Measurements from ENCODE around the gene FAM25C. TPM values are rescaled to one million over a fixed set of nuclear protein-coding genes. Genes with fewer than 3 reads are reported as not detected.
"Not testable (repeated sequence)": the region's sequence is repeated elsewhere in the genome, so short reads cannot be mapped to it uniquely, and the experiment has no call there.

The FAM25C gene
- not detected for total RNA-seq

DNA sequence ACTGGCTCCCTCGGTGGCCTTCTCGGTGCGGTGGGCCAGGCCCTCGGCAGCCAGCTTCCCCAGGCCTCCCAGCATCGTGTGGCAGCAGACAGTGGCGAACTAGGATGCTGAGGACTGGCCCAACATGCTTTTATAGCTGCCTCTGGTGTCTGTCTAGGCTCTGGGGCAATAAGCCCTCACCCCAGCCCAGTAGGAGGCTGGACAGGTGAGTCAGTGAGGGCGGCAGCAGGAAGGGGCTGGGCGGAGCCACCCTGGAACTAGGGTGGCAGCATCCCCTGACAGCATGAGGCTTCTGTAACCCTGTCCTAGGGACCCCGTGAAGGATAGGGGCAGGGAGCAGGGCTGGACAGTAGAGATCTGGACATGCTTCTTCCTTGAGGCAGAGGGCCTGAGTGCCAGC lies at the start of gene FAM25C:
FAM25C (minus strand) TSS at position 101 of the 400 bp plus-strand sequence; CDS start at position 75, 26 bp downstream.
- intact Hi-C loops (cut with DNase I); H3K27me3 ChIP-seq; H3K27ac ChIP-seq: not testable (repeated sequence)

DNA sequence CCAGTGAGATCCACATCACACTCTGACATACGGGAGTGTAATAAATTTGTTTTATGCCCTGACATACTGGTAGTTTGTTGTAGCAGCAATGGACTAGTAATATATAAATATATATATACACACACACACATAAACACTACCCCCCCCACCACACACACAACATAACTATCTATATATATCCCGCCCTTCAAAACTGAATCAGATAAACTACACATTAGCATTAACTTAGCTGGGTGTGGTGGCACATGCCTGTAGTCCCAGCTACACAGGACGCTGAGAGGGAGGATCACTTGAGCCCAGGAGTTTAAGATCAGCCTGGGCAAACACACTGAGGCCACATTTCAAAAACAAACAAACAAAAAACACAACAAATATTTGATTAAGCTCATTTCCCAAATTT lies 45.0 kb upstream of the FAM25C start:
- H3K27me3 ChIP-seq; H3K36me3 ChIP-seq; intact Hi-C loops (cut with DNase I); H3K27ac ChIP-seq; H3K9me3 ChIP-seq; H3K4me3 ChIP-seq; DNase-seq (ENCODE audit: low spot score in 2 of 2); H3K4me1 ChIP-seq: not testable (repeated sequence)

More for the DNA sequence above, at the start of gene FAM25C:
- H3K36me3 ChIP-seq; DNase-seq (ENCODE audit: low spot score in 2 of 2); H3K4me1 ChIP-seq; H3K9me3 ChIP-seq; H3K4me3 ChIP-seq: not testable (repeated sequence)

DNA sequence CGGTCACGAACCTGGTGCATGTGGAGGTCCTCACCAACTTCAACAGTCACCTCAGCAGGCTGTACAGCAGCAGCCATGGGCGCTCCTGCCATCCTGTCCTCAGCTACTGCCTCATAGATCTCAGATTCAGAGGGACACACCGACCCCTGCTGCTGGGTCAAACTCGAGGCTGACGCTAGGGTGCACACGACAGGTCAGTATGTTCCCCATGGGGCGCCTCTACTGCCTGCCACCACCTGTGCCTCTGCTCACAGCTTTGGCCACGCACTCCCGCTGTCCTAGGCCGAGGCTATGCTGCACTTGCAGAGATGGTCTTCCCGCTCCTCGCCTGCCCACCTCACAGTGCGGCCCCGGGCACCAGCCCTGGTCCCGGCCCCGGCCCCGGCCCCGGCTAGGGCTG lies 31.8 kb upstream of the FAM25C start:
- DNase-seq (ENCODE audit: low spot score in 2 of 2); H3K27ac ChIP-seq; H3K27me3 ChIP-seq; intact Hi-C loops (cut with DNase I); H3K4me1 ChIP-seq; H3K4me3 ChIP-seq; H3K36me3 ChIP-seq; H3K9me3 ChIP-seq: not testable (repeated sequence)

DNA sequence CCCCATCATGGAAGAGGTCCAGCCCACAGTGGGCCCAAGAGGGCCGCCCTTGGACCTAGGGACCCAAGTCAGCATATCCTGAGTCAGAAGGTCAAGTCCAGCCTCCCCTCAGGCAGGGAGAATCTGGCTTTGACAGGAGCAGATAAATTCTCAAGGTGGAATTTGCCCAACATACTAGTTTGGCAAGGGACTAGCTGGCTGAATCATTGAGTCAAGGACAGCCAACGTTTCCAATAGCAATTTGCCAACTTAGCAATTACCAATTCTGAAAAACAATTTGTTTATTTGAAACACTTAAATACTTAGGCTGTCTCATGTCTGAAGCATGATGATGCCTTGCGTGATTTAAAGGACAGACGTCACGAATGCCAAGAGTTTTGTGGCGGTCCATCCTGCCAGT lies 2.7 kb upstream of the FAM25C start:
- H3K27me3 ChIP-seq; H3K4me3 ChIP-seq; H3K4me1 ChIP-seq; H3K27ac ChIP-seq; H3K9me3 ChIP-seq; H3K36me3 ChIP-seq; intact Hi-C loops (cut with DNase I); DNase-seq (ENCODE audit: low spot score in 2 of 2): not testable (repeated sequence)

DNA sequence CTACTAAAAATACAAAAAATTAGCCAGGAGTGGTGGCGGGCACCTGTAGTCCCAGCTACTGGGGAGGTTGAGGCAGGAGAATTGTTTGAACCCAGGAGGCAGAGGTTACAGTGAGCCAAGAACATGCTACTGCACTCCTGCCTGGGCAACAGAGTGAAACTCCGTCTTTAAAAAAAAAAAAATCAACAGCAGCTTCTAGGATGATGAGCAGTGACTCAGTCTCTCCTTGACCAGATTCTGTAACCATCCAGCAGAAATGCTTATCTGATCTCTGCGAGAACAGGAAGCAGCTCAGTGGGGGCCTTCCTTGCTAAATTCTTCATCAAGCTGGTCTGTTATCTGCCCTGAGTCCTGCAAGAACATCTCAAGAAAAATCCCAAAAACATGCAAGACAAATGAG lies 5.5 kb downstream of the FAM25C start:
- H3K27me3 ChIP-seq; DNase-seq (ENCODE audit: low spot score in 2 of 2); H3K4me3 ChIP-seq; intact Hi-C loops (cut with DNase I); H3K27ac ChIP-seq; H3K9me3 ChIP-seq; H3K4me1 ChIP-seq; H3K36me3 ChIP-seq: not testable (repeated sequence)

DNA sequence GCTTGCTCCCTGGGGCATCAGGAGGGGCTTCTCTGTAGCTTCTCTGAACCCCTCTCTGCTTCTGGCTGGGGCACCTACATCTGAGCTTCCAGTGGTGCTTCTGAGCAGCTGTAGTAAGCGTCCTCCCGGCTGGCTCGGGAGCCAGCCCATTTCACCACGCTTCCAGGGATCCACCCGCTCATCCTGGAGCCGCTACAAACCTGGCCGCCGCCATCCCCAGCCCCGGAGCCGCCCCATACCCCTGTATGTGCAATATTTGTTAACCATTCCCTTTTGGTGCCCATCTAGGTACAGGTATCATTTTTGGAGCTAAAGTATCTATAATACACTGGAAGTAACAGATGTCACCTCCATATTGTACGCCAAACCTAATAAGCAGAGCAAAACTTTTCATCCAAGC lies 7.0 kb downstream of the FAM25C start:
- DNase-seq (ENCODE audit: low spot score in 2 of 2); H3K4me1 ChIP-seq; H3K4me3 ChIP-seq; intact Hi-C loops (cut with DNase I); H3K36me3 ChIP-seq; H3K27ac ChIP-seq; H3K27me3 ChIP-seq; H3K9me3 ChIP-seq: not testable (repeated sequence)

DNA sequence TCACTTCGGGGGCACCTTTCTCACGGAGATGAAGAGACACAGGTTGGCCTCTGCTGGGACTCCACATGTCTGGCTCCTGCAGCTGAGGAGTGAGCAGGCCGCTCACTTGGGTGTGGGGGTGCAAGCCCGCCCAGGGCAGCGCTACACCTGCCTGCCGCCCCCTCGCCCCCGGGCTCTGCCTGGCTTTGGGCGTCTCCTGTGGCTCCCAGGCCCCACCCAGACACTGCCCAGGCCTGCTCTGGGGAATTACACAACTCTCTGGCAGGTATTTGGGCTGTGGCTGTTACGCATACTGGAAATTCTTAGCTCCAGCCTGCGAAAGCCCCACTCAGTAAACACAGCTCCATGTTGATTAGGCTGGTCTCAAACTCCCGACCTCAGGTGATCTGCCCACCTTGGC lies 7.9 kb downstream of the FAM25C start:
- H3K27me3 ChIP-seq; H3K4me3 ChIP-seq; DNase-seq (ENCODE audit: low spot score in 2 of 2); H3K9me3 ChIP-seq; H3K27ac ChIP-seq; H3K36me3 ChIP-seq; intact Hi-C loops (cut with DNase I); H3K4me1 ChIP-seq: not testable (repeated sequence)

DNA sequence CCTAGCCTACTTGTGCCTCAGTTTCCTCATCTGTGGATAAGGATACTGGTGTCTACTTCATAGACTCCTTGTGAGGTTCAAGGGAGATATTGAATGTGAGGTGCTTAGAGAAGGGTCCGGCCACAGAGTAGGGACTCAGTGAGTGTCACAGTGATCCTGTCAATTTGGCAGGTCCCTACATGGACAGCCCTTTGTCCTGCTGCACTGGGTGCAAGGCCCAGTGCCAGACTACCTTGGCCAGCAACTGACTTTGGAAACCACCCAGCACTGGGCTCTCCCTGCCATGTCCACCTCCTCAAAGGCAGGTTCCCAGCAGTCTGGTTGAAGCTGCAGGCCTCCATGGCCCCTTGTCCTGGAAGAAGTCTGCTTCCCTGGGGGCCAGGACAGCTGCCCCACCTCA lies 9.5 kb downstream of the FAM25C start:
- H3K9me3 ChIP-seq; H3K4me3 ChIP-seq; H3K27me3 ChIP-seq; H3K36me3 ChIP-seq; H3K4me1 ChIP-seq; DNase-seq (ENCODE audit: low spot score in 2 of 2); intact Hi-C loops (cut with DNase I); H3K27ac ChIP-seq: not testable (repeated sequence)

DNA sequence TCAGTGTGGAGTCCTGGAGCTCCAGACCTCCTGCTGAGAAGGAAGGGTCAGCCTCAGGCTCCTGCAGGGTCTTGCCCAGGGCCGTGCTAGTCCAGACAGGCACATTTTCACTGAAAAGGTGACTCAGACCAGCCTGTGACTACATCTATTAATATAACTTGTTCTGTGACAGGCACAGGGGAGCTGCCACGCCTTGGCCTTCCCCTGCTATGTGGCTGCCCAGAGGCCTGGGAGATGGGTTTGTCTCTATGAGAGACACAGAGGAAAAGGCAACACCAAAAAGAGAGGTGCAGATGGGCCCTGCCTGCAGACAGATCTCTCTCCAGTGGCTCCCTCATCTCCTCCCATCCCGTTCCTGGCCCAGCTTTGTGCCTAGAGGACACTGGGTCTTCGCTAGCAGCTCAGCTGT lies 10.0 kb downstream of the FAM25C start:
- H3K36me3 ChIP-seq; H3K27me3 ChIP-seq; DNase-seq (ENCODE audit: low spot score in 2 of 2); intact Hi-C loops (cut with DNase I); H3K9me3 ChIP-seq; H3K27ac ChIP-seq; H3K4me1 ChIP-seq; H3K4me3 ChIP-seq: not testable (repeated sequence)

DNA sequence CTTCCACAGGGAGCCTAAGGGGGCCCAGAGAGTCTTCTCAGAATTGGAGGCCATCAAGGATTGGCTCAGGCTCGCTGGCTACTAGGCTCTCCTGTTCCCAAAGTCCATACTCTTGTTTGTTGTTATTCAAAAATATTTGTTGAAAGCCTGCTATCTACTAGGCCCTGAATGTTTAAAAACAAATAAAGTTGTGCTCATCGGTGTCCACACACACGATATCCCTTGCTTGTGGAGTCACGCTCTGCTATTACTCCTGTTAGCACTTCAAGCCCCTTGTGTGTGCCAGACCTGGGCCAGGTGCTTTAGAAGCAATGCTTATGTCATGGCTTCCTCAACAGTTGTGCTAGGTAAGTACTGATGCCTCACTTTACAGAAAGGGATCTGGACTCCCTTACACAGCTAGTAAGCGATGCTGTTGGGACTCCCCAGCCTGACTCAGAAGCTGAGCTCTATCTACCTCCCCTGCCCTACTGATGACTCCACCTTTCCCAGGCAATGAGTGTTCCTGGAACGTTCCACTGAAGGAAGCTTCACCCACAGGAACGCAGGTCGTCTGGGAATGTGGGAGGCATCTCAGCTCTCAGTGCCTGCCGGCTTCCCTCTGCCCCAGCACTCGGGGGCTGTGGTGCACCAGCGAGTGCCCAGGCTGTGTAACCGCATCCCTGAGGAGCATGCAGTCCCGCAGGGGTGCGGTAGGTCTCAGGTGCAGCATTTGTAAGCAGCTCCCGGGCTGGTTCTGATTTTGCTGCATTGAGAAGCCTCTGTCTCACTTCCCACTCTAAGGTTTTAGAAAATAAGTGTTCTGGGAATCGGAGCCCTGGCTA lies 10.7 kb downstream of the FAM25C start:
- H3K27ac ChIP-seq; H3K4me3 ChIP-seq; intact Hi-C loops (cut with DNase I); DNase-seq (ENCODE audit: low spot score in 2 of 2); H3K4me1 ChIP-seq; H3K27me3 ChIP-seq; H3K36me3 ChIP-seq; H3K9me3 ChIP-seq: not testable (repeated sequence)

DNA sequence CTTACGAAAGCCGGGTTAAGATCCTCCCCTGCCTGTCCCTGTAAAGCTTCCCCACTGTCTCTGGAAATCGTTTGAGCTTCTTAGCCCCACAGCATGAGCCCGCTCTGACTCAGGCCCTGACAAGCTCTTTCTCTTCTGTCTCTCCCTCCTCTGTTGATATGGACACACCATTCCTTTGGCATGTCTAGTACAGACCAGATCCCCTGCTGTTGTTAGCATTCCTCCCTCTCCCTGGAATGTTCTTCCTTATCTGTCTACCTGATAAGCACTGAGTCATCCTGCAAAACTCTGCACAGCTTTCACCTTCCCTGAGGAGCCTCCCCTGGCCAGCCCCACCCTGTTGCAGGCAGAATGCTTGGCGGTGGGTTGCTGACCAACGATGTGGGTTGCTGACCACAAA lies 11.6 kb downstream of the FAM25C start:
- H3K36me3 ChIP-seq; H3K4me1 ChIP-seq; H3K27me3 ChIP-seq; DNase-seq (ENCODE audit: low spot score in 2 of 2); H3K9me3 ChIP-seq; H3K4me3 ChIP-seq; intact Hi-C loops (cut with DNase I); H3K27ac ChIP-seq: not testable (repeated sequence)

DNA sequence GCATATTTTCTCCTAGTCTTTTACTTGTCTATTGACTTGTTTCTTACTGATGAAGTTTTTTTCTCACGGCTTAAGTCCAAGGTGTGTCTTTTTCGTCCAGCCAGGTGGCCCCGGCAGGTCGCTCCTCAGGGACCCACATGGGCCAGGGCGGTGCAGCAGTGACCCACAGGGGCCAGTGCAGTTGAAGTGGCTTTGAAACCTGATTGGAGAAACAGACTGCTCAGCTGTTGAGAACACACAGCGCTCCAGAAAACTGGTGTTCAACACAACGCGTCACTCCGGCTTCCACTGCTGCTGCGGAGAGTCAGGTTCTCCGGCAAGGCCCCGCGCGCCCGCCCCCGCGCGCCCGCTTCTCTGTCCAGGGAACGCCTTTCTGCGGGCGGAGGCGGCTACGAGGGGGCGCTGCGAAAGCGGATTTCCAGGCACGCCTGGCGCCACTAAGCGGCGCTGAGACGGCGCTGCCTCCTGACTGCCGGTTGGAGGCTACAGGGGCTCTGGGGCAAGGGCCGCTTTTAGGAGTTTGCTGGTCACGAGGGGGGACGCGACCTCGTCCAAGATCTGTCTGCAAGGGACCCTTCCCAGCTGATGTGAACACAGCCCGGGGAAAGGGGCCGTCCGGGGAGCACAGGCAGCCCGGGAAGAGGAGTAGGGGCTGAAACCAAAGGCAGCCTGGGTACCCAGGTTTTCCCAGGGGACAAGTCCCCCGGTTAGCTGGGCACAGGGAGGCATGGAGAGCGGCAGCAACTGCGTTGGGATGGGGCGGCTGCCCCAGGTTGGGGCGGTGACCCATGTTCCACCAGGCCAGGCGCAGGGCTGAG lies 13.0 kb downstream of the FAM25C start:
- H3K27me3 ChIP-seq; DNase-seq (ENCODE audit: low spot score in 2 of 2); H3K4me3 ChIP-seq; intact Hi-C loops (cut with DNase I); H3K36me3 ChIP-seq; H3K27ac ChIP-seq; H3K4me1 ChIP-seq; H3K9me3 ChIP-seq: not testable (repeated sequence)

DNA sequence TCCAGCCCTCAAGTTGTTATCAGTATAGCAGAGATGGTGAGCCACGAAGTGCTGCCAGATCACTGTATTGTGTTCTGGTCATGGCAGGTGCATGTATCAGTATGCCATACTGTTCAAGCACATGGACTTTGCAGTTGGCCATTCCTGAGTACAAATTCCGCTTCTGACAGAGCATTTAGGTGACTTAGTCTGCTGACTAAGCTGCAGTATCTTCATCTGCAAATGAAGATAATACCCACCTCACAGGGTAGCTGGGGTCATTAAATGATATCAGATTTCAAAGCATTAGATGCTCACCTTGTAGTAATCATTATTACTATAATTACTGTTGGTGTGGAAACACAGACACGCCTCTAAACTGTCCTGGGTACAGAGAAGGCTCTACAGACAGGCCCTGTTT lies 24.2 kb downstream of the FAM25C start:
- H3K4me3 ChIP-seq; H3K4me1 ChIP-seq; DNase-seq (ENCODE audit: low spot score in 2 of 2); H3K27ac ChIP-seq; H3K27me3 ChIP-seq; H3K36me3 ChIP-seq; intact Hi-C loops (cut with DNase I); H3K9me3 ChIP-seq: not testable (repeated sequence)

DNA sequence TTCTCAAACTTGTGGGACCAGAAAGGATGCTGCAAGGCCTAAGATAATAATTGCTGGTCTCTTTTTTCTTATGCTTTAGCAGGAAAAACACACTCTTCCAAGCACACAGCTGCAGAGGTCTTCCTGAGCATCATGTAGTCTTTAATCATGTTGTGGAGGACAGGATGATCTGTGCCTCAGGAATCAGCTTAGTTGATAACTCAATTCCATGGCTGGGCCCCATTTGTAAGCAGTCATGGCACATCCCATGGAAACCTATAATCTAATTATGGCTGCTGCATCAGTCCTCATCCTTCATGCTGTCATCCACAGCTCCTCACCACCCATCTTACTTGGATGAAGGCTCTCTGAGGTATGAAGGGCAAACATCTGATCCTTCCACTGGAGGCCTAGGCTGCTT lies 26.5 kb downstream of the FAM25C start:
- H3K9me3 ChIP-seq; H3K27ac ChIP-seq; intact Hi-C loops (cut with DNase I); H3K36me3 ChIP-seq; DNase-seq (ENCODE audit: low spot score in 2 of 2); H3K4me1 ChIP-seq; H3K4me3 ChIP-seq; H3K27me3 ChIP-seq: not testable (repeated sequence)

Data from ascending aorta (tissue), 2 donors.